HT1080 (cell line): ENCODE measurements around the gene UBXN10. TPM values are rescaled to one million over a fixed set of nuclear protein-coding genes. Genes with fewer than 3 reads are reported as not detected.
A peak's percentile ranks its signal among the peaks of the same experiment; 100 is the strongest.

Experiments used
- DNase-seq: peaks from one replicate; pipeline ENCODE4 v3.0.0-alpha.2; 2015; ENCODE audit warnings: low read depth
- total RNA-seq: library from RNA; depleted of rRNA; stranded (reverse); fragments of >200 nt; shearing (Covaris generic); gene quantifications from 2 replicates; pipeline ENCODE4 v1.2.3, GENCODE V29; 2014

Gene UBXN10
- total RNA-seq, 1 experiment from 2014 or later = not detected

GRCh38 chr1:20151906-20152598 lies 33.8 kb upstream of the UBXN10 start:
- DNase-seq = peak; percentile 70

GRCh38 chr1:20152599-20152930 lies 33.3 kb upstream of the UBXN10 start:
- no peak for DNase-seq

GRCh38 chr1:20153000-20153418 lies 32.9 kb upstream of the UBXN10 start:
- no peak for DNase-seq

- no peak for DNase-seq
Measured at GRCh38 chr1:20154301-20154831, 31.5 kb upstream of the UBXN10 start.

GRCh38 chr1:20158358-20159070 lies 27.4 kb upstream of the UBXN10 start:
- no peak for DNase-seq

- no peak for DNase-seq
Measured at GRCh38 chr1:20160034-20160433, 25.9 kb upstream of the UBXN10 start.

- peak; percentile 84 for DNase-seq
Measured at GRCh38 chr1:20164694-20165202, 21.1 kb upstream of the UBXN10 start.

- peak; percentile 50 for DNase-seq
Measured at GRCh38 chr1:20165522-20165951, 20.4 kb upstream of the UBXN10 start.

GRCh38 chr1:20166051-20166450 lies 19.8 kb upstream of the UBXN10 start:
- DNase-seq = no peak

GRCh38 chr1:20167126-20167525 lies 18.8 kb upstream of the UBXN10 start:
- DNase-seq = peak; percentile 30

- DNase-seq = no peak
Measured at GRCh38 chr1:20168564-20169491, 17.1 kb upstream of the UBXN10 start.

GRCh38 chr1:20169932-20170331 lies 16.0 kb upstream of the UBXN10 start:
- no peak for DNase-seq

- no peak for DNase-seq
Measured at GRCh38 chr1:20172033-20172590, 13.8 kb upstream of the UBXN10 start.

GRCh38 chr1:20174937-20175666 lies 10.8 kb upstream of the UBXN10 start:
- no peak for DNase-seq

- DNase-seq = no peak
Measured at GRCh38 chr1:20178634-20179370, 7.1 kb upstream of the UBXN10 start.

GRCh38 chr1:20179371-20180128 lies 6.3 kb upstream of the UBXN10 start:
- DNase-seq = no peak

GRCh38 chr1:20180129-20180843 lies 5.6 kb upstream of the UBXN10 start:
- DNase-seq = no peak

- no peak for DNase-seq
Measured at GRCh38 chr1:20180844-20181207, 5.1 kb upstream of the UBXN10 start.
